GM21390 (cell line): ENCODE results near the gene TMEM54.

Source experiments
- ATAC-seq: cut with Tn5 transposase; IDR thresholded peaks from one replicate; pipeline ENCODE4 v1.9.1; 2021; ENCODE audit not compliant: unreplicated experiment

Gene TMEM54

GRCh38 chr1:32865639-32866405 lies 35.4 kb downstream of the TMEM54 start:
- ATAC-seq: no peak

GRCh38 chr1:32864375-32865019 lies 36.7 kb downstream of the TMEM54 start:
- ATAC-seq: no peak

GRCh38 chr1:32863881-32864245 lies 37.3 kb downstream of the TMEM54 start:
- no peak for ATAC-seq

- no peak for ATAC-seq
Measured at GRCh38 chr1:32863218-32863880, 37.8 kb downstream of the TMEM54 start.

GRCh38 chr1:32861904-32862695 lies 39.1 kb downstream of the TMEM54 start:
- ATAC-seq: no peak

GRCh38 chr1:32860566-32860965 lies 40.6 kb downstream of the TMEM54 start:
- no peak for ATAC-seq

- no peak for ATAC-seq
Measured at GRCh38 chr1:32859915-32860314, 41.3 kb downstream of the TMEM54 start.

- ATAC-seq: no peak
Measured at GRCh38 chr1:32858791-32859190, 42.4 kb downstream of the TMEM54 start.

- ATAC-seq: no peak
Measured at GRCh38 chr1:32858136-32858535, 43.1 kb downstream of the TMEM54 start.

- no peak for ATAC-seq
Measured at GRCh38 chr1:32855861-32856617, 45.1 kb downstream of the TMEM54 start.

- no peak for ATAC-seq
Measured at GRCh38 chr1:32848354-32849063, 52.7 kb downstream of the TMEM54 start.
